ENCODE results near the gene PTPN13.
"Not testable (repeated sequence)": the region's sequence is repeated elsewhere in the genome, so short reads cannot be mapped to it uniquely, and the experiment has no call there.

PTPN13 gene

DNA sequence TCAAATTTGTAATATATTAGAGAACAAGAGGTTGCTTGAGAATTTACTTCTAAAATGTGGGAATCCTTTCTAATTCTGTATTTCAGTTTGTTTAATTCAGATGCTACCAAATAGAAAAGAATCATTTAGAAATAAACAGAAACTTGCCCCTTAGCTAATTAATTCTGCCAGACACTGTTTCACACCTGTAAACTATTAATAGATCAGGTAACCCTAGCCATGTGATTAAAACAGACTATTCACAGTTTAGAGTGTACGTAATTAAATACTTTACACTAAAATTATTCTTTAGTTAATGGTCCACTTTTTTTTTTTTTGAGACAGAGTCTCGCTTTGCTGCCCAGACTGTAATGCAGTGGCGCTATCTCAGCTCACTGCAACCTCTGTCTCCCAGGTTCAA lies 124.0 kb downstream of the PTPN13 start:
- no peak for DNase-seq (ENCODE audit: low read depth)

DNA sequence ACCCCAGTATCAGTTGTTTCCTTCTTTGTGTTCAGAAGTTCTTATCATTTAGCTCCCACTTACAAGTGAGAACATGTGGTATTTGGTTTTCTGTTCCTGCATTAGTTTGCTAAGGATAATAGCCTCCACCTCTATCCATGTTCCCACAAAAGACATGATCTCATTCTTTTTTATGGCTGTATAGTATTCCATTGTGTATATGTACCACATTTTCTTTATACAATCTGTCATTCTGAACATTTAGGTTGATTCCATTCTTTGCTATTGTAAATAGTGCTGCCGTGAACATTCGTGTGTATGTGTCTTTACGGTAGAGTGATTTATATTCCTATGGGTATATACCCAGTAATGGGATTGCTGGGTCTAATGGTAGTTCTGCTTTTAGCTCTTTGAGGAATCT lies 125.0 kb downstream of the PTPN13 start:
- DNase-seq (ENCODE audit: low read depth): not testable (repeated sequence)

DNA sequence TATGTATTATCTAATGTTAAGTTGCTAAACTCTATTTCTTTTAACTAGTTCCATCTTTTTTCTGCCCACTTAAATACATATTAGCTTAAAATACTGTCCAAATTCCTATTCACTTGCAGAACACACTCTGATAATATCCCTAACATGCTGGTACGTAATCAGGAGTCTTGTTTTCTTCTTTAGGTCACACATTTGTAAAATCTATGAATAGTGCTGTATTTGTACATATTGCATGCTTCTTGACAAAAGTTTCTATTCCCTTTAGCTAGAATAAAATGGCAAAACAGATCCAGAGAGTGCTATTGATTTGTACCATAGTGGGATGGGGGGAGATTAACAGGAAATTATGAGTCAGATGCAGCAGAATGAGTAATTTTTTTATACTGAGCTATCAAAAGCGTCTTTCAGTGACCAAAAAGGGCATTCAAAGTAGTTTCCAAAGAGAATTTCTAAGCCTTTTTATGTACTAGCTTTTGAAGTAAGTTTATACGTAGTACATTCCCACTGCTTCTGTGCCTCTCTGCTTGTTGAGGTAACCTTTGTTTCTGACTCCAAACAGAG lies 126.5 kb downstream of the PTPN13 start:
- DNase-seq (ENCODE audit: low read depth): no peak

DNA sequence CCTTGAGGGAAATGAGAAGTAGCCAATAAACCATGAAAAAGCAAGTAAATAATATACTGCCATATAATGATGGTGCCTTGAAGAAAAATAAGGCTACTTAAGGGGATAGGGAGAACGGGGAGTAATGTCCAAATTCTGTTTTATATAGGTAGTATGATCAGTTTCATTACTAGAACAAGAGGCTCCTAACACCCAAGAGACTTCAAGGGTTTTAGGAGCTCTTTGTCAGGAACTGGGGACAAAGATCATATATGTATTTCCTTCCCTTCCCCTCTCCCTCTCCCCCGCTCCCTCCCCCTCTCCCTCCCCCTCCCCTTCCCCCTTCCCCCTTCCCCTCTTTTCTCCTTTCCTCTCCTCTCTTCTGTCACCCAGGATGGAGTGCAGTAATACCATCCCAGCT lies 127.3 kb downstream of the PTPN13 start:
- no peak for DNase-seq (ENCODE audit: low read depth)

- DNase-seq (ENCODE audit: low read depth): no peak
Observed at GRCh38 chr4:86730310-86730709, 136.2 kb downstream of the PTPN13 start.

DNA sequence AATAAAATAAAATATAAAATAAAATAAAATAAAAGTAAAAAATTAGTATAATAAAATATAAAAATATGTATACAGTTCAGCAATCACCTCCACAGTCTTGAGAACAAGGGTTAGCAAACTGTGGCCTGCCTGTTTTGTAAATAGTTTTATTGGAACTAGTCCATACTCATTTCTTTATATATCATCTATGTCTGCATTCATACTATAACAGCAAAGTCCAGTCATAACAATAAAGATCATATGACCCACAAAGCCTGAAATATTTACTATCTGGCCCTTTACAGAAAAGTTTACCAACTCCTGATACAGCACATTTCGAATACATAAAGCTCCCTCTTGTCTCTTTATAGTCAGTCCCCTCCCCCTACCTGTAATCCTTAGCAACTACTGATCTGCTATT lies 143.1 kb downstream of the PTPN13 start:
- DNase-seq (ENCODE audit: low read depth): no peak

DNA sequence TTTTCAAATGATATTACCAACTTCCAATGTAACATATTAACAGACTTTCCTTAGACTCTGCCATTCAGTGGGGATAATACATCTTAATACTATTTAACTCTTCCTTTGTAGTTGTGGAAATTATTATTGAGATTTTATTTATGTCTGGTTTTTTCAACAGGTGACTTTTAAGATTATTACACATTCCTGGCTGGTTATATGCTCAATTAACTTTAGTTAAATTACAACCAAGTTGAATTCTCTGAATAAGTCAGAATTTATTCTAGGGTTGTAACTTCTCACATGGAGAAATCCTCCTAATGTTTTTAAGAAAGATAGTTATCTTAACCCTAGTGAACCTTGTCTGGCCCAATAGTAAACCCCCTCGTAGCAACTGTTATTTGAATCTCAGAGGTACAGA lies 147.7 kb downstream of the PTPN13 start:
- DNase-seq (ENCODE audit: low read depth): no peak

GRCh38 chr4:86744570-86744969 lies 150.5 kb downstream of the PTPN13 start:
- DNase-seq (ENCODE audit: low read depth): no peak

GRCh38 chr4:86749121-86749520 lies 155.0 kb downstream of the PTPN13 start:
- no peak for DNase-seq (ENCODE audit: low read depth)

- DNase-seq (ENCODE audit: low read depth): no peak
Observed at GRCh38 chr4:86755388-86755787, 161.3 kb downstream of the PTPN13 start.

- DNase-seq (ENCODE audit: low read depth): no peak
Observed at GRCh38 chr4:86757468-86757867, 163.4 kb downstream of the PTPN13 start.

GRCh38 chr4:86759298-86759697 lies 165.2 kb downstream of the PTPN13 start:
- no peak for DNase-seq (ENCODE audit: low read depth)

- no peak for DNase-seq (ENCODE audit: low read depth)
Observed at GRCh38 chr4:86762649-86763048, 168.5 kb downstream of the PTPN13 start.

DNA sequence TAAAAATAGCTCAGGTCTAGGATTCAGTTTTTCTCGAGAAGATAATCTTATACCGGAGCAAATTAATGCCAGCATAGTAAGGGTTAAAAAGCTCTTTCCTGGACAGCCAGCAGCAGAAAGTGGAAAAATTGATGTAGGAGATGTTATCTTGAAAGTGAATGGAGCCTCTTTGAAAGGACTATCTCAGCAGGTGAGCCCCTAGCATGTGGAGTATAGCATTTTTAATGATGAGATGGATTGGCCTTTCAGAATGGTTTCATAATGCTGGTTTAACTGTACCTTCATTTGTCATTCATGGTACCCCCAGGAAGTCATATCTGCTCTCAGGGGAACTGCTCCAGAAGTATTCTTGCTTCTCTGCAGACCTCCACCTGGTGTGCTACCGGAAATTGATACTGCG lies 175.7 kb downstream of the PTPN13 start:
- DNase-seq (ENCODE audit: low read depth): no peak

DNA sequence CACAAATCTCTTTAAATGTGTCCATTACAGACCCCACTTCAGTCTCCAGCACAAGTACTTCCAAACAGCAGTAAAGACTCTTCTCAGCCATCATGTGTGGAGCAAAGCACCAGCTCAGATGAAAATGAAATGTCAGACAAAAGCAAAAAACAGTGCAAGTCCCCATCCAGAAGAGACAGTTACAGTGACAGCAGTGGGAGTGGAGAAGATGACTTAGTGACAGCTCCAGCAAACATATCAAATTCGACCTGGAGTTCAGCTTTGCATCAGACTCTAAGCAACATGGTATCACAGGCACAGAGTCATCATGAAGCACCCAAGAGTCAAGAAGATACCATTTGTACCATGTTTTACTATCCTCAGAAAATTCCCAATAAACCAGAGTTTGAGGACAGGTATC lies 177.0 kb downstream of the PTPN13 start:
- no peak for DNase-seq (ENCODE audit: low read depth)

- DNase-seq (ENCODE audit: low read depth): no peak
Observed at GRCh38 chr4:86775061-86775460, 180.9 kb downstream of the PTPN13 start.

DNA sequence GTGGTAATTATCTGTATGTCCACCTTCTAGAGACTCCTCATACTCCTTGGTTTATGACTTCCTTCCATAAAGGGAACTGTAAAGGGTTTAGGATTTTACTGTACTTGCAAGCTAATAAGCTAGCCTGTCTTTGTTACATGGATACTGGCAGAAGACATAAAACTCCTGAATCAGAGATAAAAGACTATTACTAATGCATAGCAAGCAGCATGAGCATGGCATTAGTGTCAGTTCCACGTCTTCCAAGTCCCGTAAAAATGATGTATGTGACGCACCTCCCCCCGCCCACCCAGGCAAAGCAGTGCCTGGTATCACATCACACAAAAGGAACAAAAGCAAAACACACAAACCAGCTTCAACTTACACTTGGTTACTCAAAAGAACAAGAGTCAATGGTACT lies 184.1 kb downstream of the PTPN13 start:
- no peak for DNase-seq (ENCODE audit: low read depth)

DNA sequence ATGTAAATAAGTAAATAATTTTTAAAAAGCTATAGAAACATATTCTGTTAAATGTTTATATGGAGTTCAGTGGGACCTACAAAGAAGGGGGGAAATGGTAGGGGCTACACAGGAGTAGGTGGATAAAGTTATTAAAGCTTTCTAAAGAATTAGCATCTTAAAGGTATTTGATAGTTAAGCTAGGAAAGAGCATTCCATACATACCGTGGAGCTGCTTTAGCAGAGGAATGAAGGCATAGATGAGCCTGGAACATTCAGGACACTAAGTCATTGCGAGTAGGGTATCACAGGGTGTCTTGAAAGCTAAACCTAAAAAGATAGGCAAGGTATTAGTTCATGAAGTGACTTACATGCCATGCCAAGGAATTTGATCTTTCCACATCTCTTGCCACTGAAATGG lies 194.7 kb downstream of the PTPN13 start:
- DNase-seq (ENCODE audit: low read depth): no peak

DNA sequence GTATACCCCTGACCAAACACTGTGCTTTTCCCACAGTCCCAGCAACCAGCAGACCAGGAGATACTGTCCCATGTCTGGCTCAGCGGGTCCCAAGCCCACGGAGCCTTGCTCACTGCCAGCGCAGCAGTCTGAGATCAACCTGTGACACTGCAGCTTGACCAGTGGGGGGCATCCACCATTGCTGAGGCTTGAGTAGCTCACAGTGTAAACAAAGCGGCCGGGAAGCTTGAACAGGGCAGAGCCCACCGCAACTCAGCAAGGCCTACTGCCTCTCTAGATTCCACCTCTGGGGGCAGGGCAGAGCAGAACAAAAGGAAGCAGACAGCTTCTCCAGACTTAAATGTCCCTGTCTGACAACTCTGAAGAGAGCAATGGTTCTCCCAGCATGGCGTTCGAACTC lies 197.0 kb downstream of the PTPN13 start:
- DNase-seq (ENCODE audit: low read depth): no peak

DNA sequence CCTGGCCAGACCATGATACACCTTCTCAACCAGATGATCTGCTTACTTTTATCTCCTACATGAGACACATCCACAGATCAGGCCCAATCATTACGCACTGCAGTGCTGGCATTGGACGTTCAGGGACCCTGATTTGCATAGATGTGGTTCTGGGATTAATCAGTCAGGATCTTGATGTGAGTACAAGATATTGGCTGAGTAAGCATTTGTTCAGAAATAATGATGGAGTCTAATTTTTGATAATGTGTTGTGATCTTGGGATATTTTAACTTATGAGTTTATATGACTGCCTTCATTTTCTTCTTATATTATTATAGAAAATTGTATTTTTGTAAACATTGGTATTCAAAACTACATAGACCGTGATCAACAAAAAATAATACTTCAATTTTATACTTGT lies 215.7 kb downstream of the PTPN13 start:
- no peak for DNase-seq (ENCODE audit: low read depth)

DNA sequence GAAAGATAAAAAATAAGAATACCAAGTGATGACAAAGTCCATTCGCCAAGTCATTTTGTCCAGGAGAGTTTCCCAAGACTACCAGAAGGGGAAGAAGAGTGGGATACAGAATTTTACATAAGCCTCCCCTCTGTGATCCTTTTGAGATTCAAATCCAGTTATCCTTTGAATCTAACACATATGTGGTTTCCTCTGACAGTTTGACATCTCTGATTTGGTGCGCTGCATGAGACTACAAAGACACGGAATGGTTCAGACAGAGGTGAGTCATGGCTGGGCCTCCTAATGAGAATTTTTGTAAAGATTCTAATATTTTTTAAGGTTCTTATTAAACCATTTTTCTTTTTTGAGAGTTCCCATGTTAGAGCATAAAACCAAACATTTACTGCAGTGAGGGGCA lies 216.7 kb downstream of the PTPN13 start:
- no peak for DNase-seq (ENCODE audit: low read depth)

DNA sequence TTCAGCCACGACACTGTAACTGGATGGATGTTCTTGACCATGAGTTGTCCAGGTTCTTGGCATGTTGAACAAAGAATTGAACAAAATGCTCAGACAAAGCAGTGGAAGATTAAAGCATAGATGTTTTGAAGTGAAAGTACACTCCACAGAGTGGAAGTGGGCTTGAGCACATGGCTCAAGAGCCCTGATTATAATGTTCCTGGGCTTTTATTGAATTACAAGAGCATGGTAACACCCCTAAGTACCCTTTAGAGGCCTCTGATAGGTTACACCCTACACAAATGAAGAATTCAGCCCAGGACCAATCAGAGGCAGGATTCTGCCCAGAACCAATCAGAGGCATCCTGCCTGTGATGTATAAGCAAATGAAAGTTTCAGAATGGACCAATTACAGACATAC lies 221.5 kb downstream of the PTPN13 start:
- no peak for DNase-seq (ENCODE audit: low read depth)

DNA sequence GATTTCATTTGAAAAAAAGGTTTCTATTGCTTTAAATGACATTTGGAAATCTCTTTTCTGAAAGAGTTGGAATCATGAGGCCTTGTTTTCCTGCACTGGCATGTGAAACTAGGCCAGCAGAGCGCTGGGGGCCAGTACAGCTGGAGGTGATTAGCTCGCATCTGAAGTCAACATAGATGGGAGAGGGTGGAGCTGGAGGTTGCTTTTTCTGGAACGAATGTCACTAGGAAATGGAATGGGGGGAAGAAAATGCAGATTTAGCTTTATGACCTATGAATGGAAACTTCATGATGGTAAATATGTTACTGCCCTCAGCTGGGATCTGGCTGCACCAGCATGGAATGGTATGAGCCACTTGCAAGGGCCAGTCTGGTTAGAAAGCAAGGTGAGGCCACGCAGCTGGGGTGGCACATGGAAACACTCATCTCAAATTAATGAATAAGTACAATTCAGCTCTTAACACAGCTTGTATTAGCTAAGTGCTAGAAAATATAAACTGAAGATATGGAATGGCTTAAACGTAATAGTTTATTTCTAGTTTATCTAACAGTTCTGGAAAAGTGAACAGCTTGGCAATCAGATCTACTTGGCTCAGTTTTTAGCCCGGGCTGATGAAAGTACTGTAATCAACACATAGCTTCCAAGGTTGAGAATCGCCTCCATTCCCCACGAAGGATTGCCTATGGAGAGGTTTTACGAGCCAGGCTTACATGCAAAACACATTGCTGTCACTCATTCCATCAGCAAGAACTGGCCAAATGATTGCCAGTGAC lies 222.6 kb downstream of the PTPN13 start:
- DNase-seq (ENCODE audit: low read depth): no peak

DNA sequence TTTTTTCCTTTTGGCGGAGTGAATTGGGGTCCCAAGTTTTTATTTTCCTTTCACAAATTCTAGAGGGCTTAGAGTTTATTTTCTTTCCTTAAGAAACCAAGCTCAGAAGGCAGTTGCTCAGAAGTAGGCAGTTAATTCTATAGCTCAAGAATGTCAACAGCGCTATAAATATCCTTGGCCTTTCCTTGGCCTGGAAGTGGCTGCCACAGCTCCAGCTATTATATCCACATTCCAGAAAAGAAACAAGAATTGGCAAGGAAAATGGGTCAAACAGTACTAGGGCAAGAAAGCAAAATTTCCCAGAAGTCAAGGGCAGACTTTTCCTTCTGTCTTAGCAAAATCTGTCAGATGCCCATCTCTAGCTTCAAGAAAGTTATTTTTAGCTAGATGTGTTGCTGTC lies 224.1 kb downstream of the PTPN13 start:
- DNase-seq (ENCODE audit: low read depth): no peak
